ENCODE data around the gene COA7. TPM values are rescaled to one million over a fixed set of nuclear protein-coding genes. Genes with fewer than 3 reads are reported as not detected.

Gene COA7
- total and polyA plus RNA-seq, 2 of the 8 experiments (the other 6 are each of a cell fraction or from before 2014, with no cell fraction given), result 23.2 to 61.8 TPM

DNA sequence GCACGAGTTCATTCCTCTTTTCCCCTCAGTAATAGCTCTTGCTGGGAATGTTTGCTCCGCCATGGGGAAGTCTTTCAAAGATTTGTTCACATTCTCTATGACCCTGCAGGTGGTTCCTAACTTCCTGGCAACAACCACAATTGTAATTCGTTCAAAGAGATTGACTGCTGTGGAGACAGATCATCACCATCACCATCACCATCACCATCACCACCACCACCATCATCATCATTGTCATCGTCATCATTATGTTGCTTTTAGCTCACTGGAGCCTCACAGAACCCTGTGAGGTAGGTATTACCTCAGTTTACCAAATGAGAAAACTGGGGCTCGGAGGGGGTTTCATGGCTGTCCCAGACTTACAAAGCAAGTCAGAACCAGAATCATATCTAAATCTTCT, 30.9 kb downstream of the COA7 start:
- peak overlapping the region; percentile 25; the same call in 1 of the 2 replicates for H2BK20ac ChIP-seq (ENCODE audit: low read length)
- CTCF ChIA-PET (ENCODE audit: partially characterized antibody), result interaction anchor here (1.1 to 1.5 kb wide), 3 partner anchors 9 to 89 kb away, joined by 3 to 6 read pairs (median 3); no protein-coding TSS in a partner anchor
- TF ChIP-seq E2F6 (IDR thresholded peaks at IDR 0.05) (no peak), CHD1 (IDR thresholded peaks at IDR 0.05; ENCODE audit: low read depth, low read length) (no peak), BRCA1 (IDR thresholded peaks at IDR 0.05; ENCODE audit: low read depth, low read length) (no peak), GTF2F1 (IDR thresholded peaks at IDR 0.05; ENCODE audit: borderline replicate concordance, low read depth, low read length) (no peak), RXRA (IDR thresholded peaks at IDR 0.05; ENCODE audit: insufficient read depth, low read depth, low read length) (no peak), BCL11A (IDR thresholded peaks at IDR 0.05; ENCODE audit: low read depth in 2 of 2, low read length in 2 of 2) (no peak), MAFK (IDR thresholded peaks at IDR 0.05; ENCODE audit: low read depth, low read length) (no peak), TAF1 (IDR thresholded peaks at IDR 0.05; ENCODE audit: low read depth, low read length) (no peak), SP2 (IDR thresholded peaks at IDR 0.05; ENCODE audit: low read length) (no peak), CREB1 (IDR thresholded peaks at IDR 0.05) (no peak), HDAC2 (IDR thresholded peaks at IDR 0.05; ENCODE audit: borderline replicate concordance in 1 of 2, low read depth in 2 of 2, low read length in 2 of 2) (no peak), TEAD4 (IDR thresholded peaks at IDR 0.05; ENCODE audit: low read depth, low read length) (no peak)

More for the DNA sequence above, 30.9 kb downstream of the COA7 start:
- DNase-seq (ENCODE audit: low read depth in 1 of 2, low spot score in 2 of 2) (no peak), FAIRE-seq (no peak)
- H3K79me1 ChIP-seq (ENCODE audit: low read depth, low read length), result no peaks in the 10 kb centered on the region
- no peaks in the 10 kb centered on the region for H3K36me3 ChIP-seq (ENCODE audit: control insufficient read depth in 2 of 4, insufficient read depth in 4 of 4, low read length in 3 of 4)
- no peak overlapping the region for H4K5ac ChIP-seq (ENCODE audit: insufficient read length, low read depth, low read length)
- H4K20me1 ChIP-seq (replicated peaks in 1 of 2; ENCODE audit: control insufficient read depth in 1 of 2, insufficient read depth in 2 of 2, low read length in 2 of 2), result no peaks in the 10 kb centered on the region
- H3K4ac ChIP-seq (replicated peaks; ENCODE audit: insufficient read length, low read depth, low read length), result no peak overlapping the region
- no peak overlapping the region for H3K9ac ChIP-seq (replicated peaks in 1 of 4; ENCODE audit: extremely low read depth in 1 of 4, low read depth in 3 of 4, low read length in 3 of 4)
- no peak overlapping the region for H4K8ac ChIP-seq (ENCODE audit: extremely low read depth, insufficient read depth, low read length)
- H2BK15ac ChIP-seq (ENCODE audit: low read length), result no peak overlapping the region
- no peak overlapping the region for H3K56ac ChIP-seq (replicated peaks; ENCODE audit: insufficient read length, low read depth, low read length)
- H4K91ac ChIP-seq (replicated peaks; ENCODE audit: insufficient read length, low read length), result no peak overlapping the region
- H3K4me2 ChIP-seq (ENCODE audit: insufficient read depth in 1 of 2, low read depth in 2 of 2, low read length in 2 of 2), result no peak overlapping the region
- no peak overlapping the region for H2BK5ac ChIP-seq (ENCODE audit: low read depth, low read length)
- H3K23me2 ChIP-seq (ENCODE audit: low read depth, low read length), result no peaks in the 10 kb centered on the region
- H3K27ac ChIP-seq (ENCODE audit: low read depth, low read length), result no peak overlapping the region
- H3K9me3 ChIP-seq (ENCODE audit: insufficient read depth in 2 of 2, low read depth in 1 of 2, low read length in 1 of 2), result no peaks in the 10 kb centered on the region
- peaks cover 4 to 17% (median 6%) of the 10 kb centered on the region in 4 experiments; a peak in 5 of 7 replicates for H3K4me1 ChIP-seq (replicated peaks in 1 of 4; ENCODE audit: control insufficient read depth in 3 of 4, insufficient read depth in 4 of 4, low read length in 3 of 4)
- H3K27me3 ChIP-seq (replicated peaks in 1 of 4; ENCODE audit: control insufficient read depth in 3 of 4, extremely low read depth in 1 of 4, insufficient read depth in 3 of 4, low read length in 3 of 4), result no peaks in the 10 kb centered on the region
- no peak overlapping the region for H3K14ac ChIP-seq (ENCODE audit: insufficient read length)
- no peak overlapping the region for H3K23ac ChIP-seq (ENCODE audit: insufficient read length)
- POLR2A ChIA-PET (ENCODE audit: partially characterized antibody), result no interaction called here
- H2AK5ac ChIP-seq (ENCODE audit: low read depth, low read length), result no peak overlapping the region
- H3K18ac ChIP-seq (ENCODE audit: extremely low read depth, low read length), result no peak overlapping the region
- H2BK12ac ChIP-seq (ENCODE audit: low read depth, low read length), result no peak overlapping the region
- WGBS, 2 experiments (ENCODE audit: extremely low coverage in 1 of 2, insufficient coverage in 1 of 2, insufficient read length in 1 of 2, insufficient replicate concordance in 2 of 2, low coverage in 1 of 2, low lambda C conversion rate in 2 of 2, missing lambda C conversion rate in 1 of 2), result 82% methylated on average over 5 of the region's 5 CpGs; no CpG with 5 or more reads in 1 of the 2 experiments
- no peak overlapping the region for H2BK120ac ChIP-seq (replicated peaks; ENCODE audit: low read depth, low read length)
- no peak overlapping the region for H2AFZ ChIP-seq (ENCODE audit: low read length)
- no peaks in the 10 kb centered on the region for H3K79me2 ChIP-seq (ENCODE audit: control insufficient read depth in 1 of 2, insufficient read depth in 2 of 2, low read length in 2 of 2)
- H3K4me3 ChIP-seq (ENCODE audit: extremely low read depth in 1 of 4, insufficient read depth in 2 of 4, low read depth in 3 of 4, low read length in 4 of 4), result no peak overlapping the region
